GM12878 (cell line): ENCODE data around the gene STRA6. TPM values are rescaled to one million over a fixed set of nuclear protein-coding genes. Genes with fewer than 3 reads are reported as not detected.

ENCODE experiments used
- ATAC-seq: fragments of 200-7000 bp; cut with Tn5 transposase; 3 replicates; pipeline ENCODE4 v1.9.1; 2020; ENCODE audit warnings: mild to moderate bottlenecking, moderate library complexity
- BruUV-seq: library from RNA; stranded (reverse); fragments of 400-500 nt; replicated peaks from 2 replicates; lab custom pipeline; 2021; lab: Mats Ljungman, UMichigan
- CTCF ChIA-PET: fragments of 300-600 bp; sonication (Branson Sonifier 250); formaldehyde crosslinking; extraction: SDS; loops from one replicate; lab custom pipeline; 2021; ENCODE audit warnings: inconsistent platforms; lab: Yijun Ruan, JAX
- POLR2A ChIA-PET: fragments of 350-600 bp; formaldehyde crosslinking; extraction: SDS; loops from one replicate; lab custom pipeline; 2021; ENCODE audit warnings: inconsistent platforms; lab: Charles Lee
- RAD21 ChIA-PET: fragments of 300-600 bp; sonication (Branson Sonifier 250); formaldehyde crosslinking; loops from one replicate; lab custom pipeline; 2023; ENCODE audit warnings: antibody characterized with exemption; ENCODE audit not compliant: unreplicated experiment; lab: Charles Lee
- SMC1A ChIA-PET: fragments of 300-600 bp; sonication (Branson Sonifier 250); formaldehyde crosslinking; loops from one replicate; lab custom pipeline; 2023; ENCODE audit not compliant: unreplicated experiment, uncharacterized antibody; lab: Charles Lee
- DNase-seq: peaks from one replicate; pipeline ENCODE4 v3.0.0-alpha.2; 2011; ENCODE audit warnings: low read depth, low spot score
- FAIRE-seq: peaks from 3 replicates; lab custom pipeline; 2011; peaks lifted over from hg19 to GRCh38; lab: Jason Lieb, UNC
- H2AFZ ChIP-seq: 2 replicates; pipeline ENCODE4 v1.6.0; 2011; ENCODE audit warnings: low read depth, low read length, control low read depth; ENCODE audit not compliant: control insufficient read depth
- H3K27ac ChIP-seq: 2 replicates; pipeline ENCODE4 v1.5.1; 2011; ENCODE audit warnings: control low read depth; ENCODE audit not compliant: control insufficient read depth, insufficient read depth
- H3K27me3 ChIP-seq, 2 experiments: replicated peaks in 1 of 2; 2 replicates each; pipeline versions ENCODE4 v1.6.0 to v1.6.1; 2011; ENCODE audit warnings: low read length in 1 of 2; ENCODE audit not compliant: control insufficient read depth in 2 of 2, insufficient read depth in 2 of 2
- H3K36me3 ChIP-seq, 2 experiments: 2 replicates each; pipeline ENCODE4 v1.5.1; 2011; ENCODE audit warnings: low read length in 1 of 2; ENCODE audit not compliant: control insufficient read depth in 2 of 2, insufficient read depth in 2 of 2
- H3K4me1 ChIP-seq: 2 replicates; pipeline ENCODE4 v1.6.1; 2011; ENCODE audit warnings: mild to moderate bottlenecking, low read length, moderate library complexity, mixed read lengths; ENCODE audit not compliant: control insufficient read depth, insufficient read depth
- H3K4me2 ChIP-seq: 2 replicates; pipeline ENCODE4 v1.6.0; 2011; ENCODE audit warnings: control low read depth; ENCODE audit not compliant: control insufficient read depth, insufficient read depth
- H3K4me3 ChIP-seq: fragments of 200-600 bp; sonication (generic); 2 replicates; pipeline ENCODE4 v1.5.1; 2016
- H3K79me2 ChIP-seq: 2 replicates; pipeline ENCODE4 v1.6.0; 2011; ENCODE audit warnings: low read length; ENCODE audit not compliant: control insufficient read depth, insufficient read depth
- H3K9ac ChIP-seq: 2 replicates; pipeline ENCODE4 v1.8.0; 2011; ENCODE audit warnings: low read length, control low read depth, mixed read lengths; ENCODE audit not compliant: control insufficient read depth, insufficient read depth
- H3K9me3 ChIP-seq: replicated peaks from 3 replicates; pipeline ENCODE4 v1.5.1; 2011; ENCODE audit warnings: mild to moderate bottlenecking, low read length; ENCODE audit not compliant: control insufficient read depth, insufficient read depth
- H4K20me1 ChIP-seq: 2 replicates; pipeline ENCODE4 v1.6.0; 2011; ENCODE audit not compliant: control insufficient read depth, insufficient read depth
- IKZF2 ChIP-seq, 2 experiments: fragments of 450-650 bp; IDR thresholded peaks; 2 replicates each; pipeline ENCODE4 v1.6.1; 2017; ENCODE audit warnings: mild to moderate bottlenecking in 2 of 2, moderate library complexity in 2 of 2
- NR2C2 ChIP-seq: IDR thresholded peaks from 2 replicates; pipeline ENCODE4 v1.6.1; 2011; ENCODE audit warnings: borderline replicate concordance, low read depth; ENCODE audit not compliant: control insufficient read depth, insufficient read length
- STAT1 ChIP-seq: fragments of 450-650 bp; conservative IDR thresholded peaks from 2 replicates; pipeline ENCODE4 v1.6.1; 2014; ENCODE audit warnings: antibody characterized with exemption, mild to moderate bottlenecking
- TCF12 ChIP-seq: IDR thresholded peaks from 2 replicates; pipeline ENCODE4 v1.6.1; 2011; ENCODE audit warnings: low read depth, mild to moderate bottlenecking, low read length
- ZNF24 ChIP-seq: fragments of 450-650 bp; IDR thresholded peaks from 2 replicates; pipeline ENCODE4 v1.6.1; 2017; ENCODE audit warnings: antibody characterized with exemption, mild to moderate bottlenecking
- WGBS: methylation state at CpG from one replicate; pipeline ENCODE4 v1.1.6; 2016; ENCODE audit warnings: low lambda C conversion rate; ENCODE audit not compliant: insufficient replicate concordance, insufficient coverage; ENCODE audit errors: missing lambda C conversion rate; 5-methylcytosine and 5-hydroxymethylcytosine counted together
- in situ Hi-C: fragments of 300-500 bp; cut with MboI; formaldehyde crosslinking; loops from 9 replicates; pipeline ENCODE4 v1.14.3; 2018; ENCODE audit warnings: mixed read lengths
- intact Hi-C: fragments of 100-400 bp; cut with micrococcal nuclease; formaldehyde crosslinking; loops from one replicate; pipeline ENCODE4 v1.14.2; 2022; ENCODE audit not compliant: unreplicated experiment
- polyA plus RNA-seq, 11 experiments: library from polyadenylated mRNA; depleted of rRNA in 4 of 11; unstranded in 6 of 11; stranded (reverse) in 5 of 11; fragments of >200 nt; fragmentation: Nextera tagmentation in 4 of 11; fragmentation: Illumina TruSeq in 1 of 11; extraction: Ambion mirVana in 4 of 11; extraction: Trizol in 1 of 11; gene quantifications; 1 replicate in 1 of 11; 2 replicates in 10 of 11; pipeline versions ENCODE4 v1.2.1 to v1.2.3, GENCODE V29; 2011 to 2016; ENCODE audit warnings: inconsistent platforms in 2 of 11, missing spikeins in 2 of 11, low read depth in 1 of 11
- total RNA-seq, 4 experiments: library from RNA; depleted of rRNA in 3 of 4; stranded (reverse); fragments of >200 nt in 3 of 4; fragmentation: Illumina TruSeq in 1 of 4; extraction: Trizol in 1 of 4; gene quantifications; 2 replicates each; pipeline versions ENCODE4 v1.2.1 to v1.2.3, GENCODE V29; 2013 to 2021
- TF ChIP-seq, protein P1 (sequence below), 3 experiments: IDR thresholded peaks in 2 of 3; conservative IDR thresholded peaks in 1 of 3; 2 replicates each; pipeline ENCODE4 v1.5.1; 2011; ENCODE audit warnings: low read depth in 3 of 3, low read length in 3 of 3, mild to moderate bottlenecking in 3 of 3, control low read depth in 2 of 3, moderate library complexity in 2 of 3, inconsistent platforms in 1 of 3, mixed read lengths in 1 of 3; ENCODE audit not compliant: control insufficient read depth in 2 of 3, insufficient read depth in 1 of 3; ENCODE audit errors: extremely low read depth in 1 of 3

The STRA6 gene
- total and polyA plus RNA-seq, 10 of the 15 experiments (the other 5 are each of a cell fraction or from before 2014, with no cell fraction given): 0.31 to 10.8 (median 5.8) TPM

DNA sequence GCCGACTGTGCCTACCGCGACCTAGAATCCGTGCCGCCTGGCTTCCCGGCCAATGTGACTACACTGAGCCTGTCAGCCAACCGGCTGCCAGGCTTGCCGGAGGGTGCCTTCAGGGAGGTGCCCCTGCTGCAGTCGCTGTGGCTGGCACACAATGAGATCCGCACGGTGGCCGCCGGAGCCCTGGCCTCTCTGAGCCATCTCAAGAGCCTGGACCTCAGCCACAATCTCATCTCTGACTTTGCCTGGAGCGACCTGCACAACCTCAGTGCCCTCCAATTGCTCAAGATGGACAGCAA lies 27.7 kb downstream of the STRA6 start:
- ChIA-PET RAD21 (no interaction called here), SMC1A (no interaction called here), CTCF (no interaction called here), POLR2A (no interaction called here)
- H3K27ac ChIP-seq: no peak overlapping the region
- no peaks in the 10 kb centered on the region for H4K20me1 ChIP-seq
- WGBS: 93% methylated on average over 14 of the region's 14 CpGs
- no peaks in the 10 kb centered on the region for H3K9me3 ChIP-seq
- BruUV-seq: no TSS peak
- H2AFZ ChIP-seq: no peak overlapping the region
- intact Hi-C loops: no loop called here
- ATAC-seq: no peak
- no peaks in the 10 kb centered on the region for H3K27me3 ChIP-seq
- H3K4me2 ChIP-seq: no peak overlapping the region
- DNase-seq: no peak
- no peak for FAIRE-seq
- peaks cover 13% of the 10 kb centered on the region for H3K4me1 ChIP-seq
- no peak overlapping the region for H3K9ac ChIP-seq
- in situ Hi-C loops: no loop called here
- no peaks in the 10 kb centered on the region for H3K79me2 ChIP-seq
- no peak for TF ChIP-seq IKZF2 (IDR thresholded peaks at IDR 0.05)
- TF ChIP-seq, protein P1, sequence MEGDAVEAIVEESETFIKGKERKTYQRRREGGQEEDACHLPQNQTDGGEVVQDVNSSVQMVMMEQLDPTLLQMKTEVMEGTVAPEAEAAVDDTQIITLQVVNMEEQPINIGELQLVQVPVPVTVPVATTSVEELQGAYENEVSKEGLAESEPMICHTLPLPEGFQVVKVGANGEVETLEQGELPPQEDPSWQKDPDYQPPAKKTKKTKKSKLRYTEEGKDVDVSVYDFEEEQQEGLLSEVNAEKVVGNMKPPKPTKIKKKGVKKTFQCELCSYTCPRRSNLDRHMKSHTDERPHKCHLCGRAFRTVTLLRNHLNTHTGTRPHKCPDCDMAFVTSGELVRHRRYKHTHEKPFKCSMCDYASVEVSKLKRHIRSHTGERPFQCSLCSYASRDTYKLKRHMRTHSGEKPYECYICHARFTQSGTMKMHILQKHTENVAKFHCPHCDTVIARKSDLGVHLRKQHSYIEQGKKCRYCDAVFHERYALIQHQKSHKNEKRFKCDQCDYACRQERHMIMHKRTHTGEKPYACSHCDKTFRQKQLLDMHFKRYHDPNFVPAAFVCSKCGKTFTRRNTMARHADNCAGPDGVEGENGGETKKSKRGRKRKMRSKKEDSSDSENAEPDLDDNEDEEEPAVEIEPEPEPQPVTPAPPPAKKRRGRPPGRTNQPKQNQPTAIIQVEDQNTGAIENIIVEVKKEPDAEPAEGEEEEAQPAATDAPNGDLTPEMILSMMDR (IDR thresholded peaks at IDR 0.05 in 2 of 3, conservative IDR thresholded peaks at IDR 0.05 in 1 of 3; ENCODE audit: control insufficient read depth in 2 of 3, extremely low read depth in 1 of 3, insufficient read depth in 1 of 3, low read depth in 3 of 3, low read length in 3 of 3): no peak
- TF ChIP-seq NR2C2: no peak
- TF ChIP-seq TCF12: no peak
- TF ChIP-seq STAT1: no peak
- no peak for TF ChIP-seq ZNF24
- TF ChIP-seq, all 136 proteins: peak for 0
- no peaks in the 10 kb centered on the region for H3K36me3 ChIP-seq
- H3K4me3 ChIP-seq: no peak overlapping the region
